Suprapubic skin (tissue), 4 donors: ENCODE measurements around the gene ROBO4. TPM values are rescaled to one million over a fixed set of nuclear protein-coding genes. Genes with fewer than 3 reads are reported as not detected.

Experiments
- DNase-seq, 2 donors: peaks; one replicate each; pipeline ENCODE4 v3.0.0-alpha.2; 2019; ENCODE audit warnings: low spot score in 2 of 2
- H3K27ac ChIP-seq: fragments of 200-600 bp; sonication (generic); one replicate; pipeline ENCODE4 v1.5.1; 2019
- H3K27me3 ChIP-seq: fragments of 200-600 bp; sonication (generic); one replicate; pipeline ENCODE4 v1.5.1; 2019
- H3K36me3 ChIP-seq: fragments of 200-600 bp; sonication (generic); one replicate; pipeline ENCODE4 v1.5.1; 2019
- H3K4me1 ChIP-seq: fragments of 200-600 bp; sonication (generic); one replicate; pipeline ENCODE4 v1.5.1; 2019
- H3K4me3 ChIP-seq: fragments of 200-600 bp; sonication (generic); one replicate; pipeline ENCODE4 v1.5.1; 2019; ENCODE audit warnings: mild to moderate bottlenecking
- H3K9me3 ChIP-seq: fragments of 200-600 bp; sonication (generic); one replicate; pipeline ENCODE4 v1.5.1; 2019
- CTCF ChIP-seq, 2 donors: fragments of 200-600 bp in 1 of 2; fragments of 450-650 bp in 1 of 2; sonication (generic) in 1 of 2; IDR thresholded peaks; one replicate each; pipeline ENCODE4 v1.5.1; 2016 to 2019; ENCODE audit warnings: antibody characterized with exemption in 2 of 2, mild to moderate bottlenecking in 1 of 2, moderate library complexity in 1 of 2
- EP300 ChIP-seq: sonication (generic); formaldehyde crosslinking; IDR thresholded peaks from one replicate; pipeline ENCODE4 v1.6.1; 2017; ENCODE audit warnings: antibody characterized with exemption
- POLR2A ChIP-seq, 2 donors: fragments of 450-650 bp; IDR thresholded peaks; one replicate each; pipeline ENCODE4 v1.6.1; 2017; ENCODE audit warnings: antibody characterized with exemption in 2 of 2, mild to moderate bottlenecking in 2 of 2, moderate library complexity in 2 of 2
- POLR2AphosphoS5 ChIP-seq, 3 donors: sonication (generic); formaldehyde crosslinking; IDR thresholded peaks; one replicate each; pipeline ENCODE4 v1.6.1; 2017; ENCODE audit warnings: antibody characterized with exemption in 3 of 3
- WGBS: methylation state at CpG from one replicate; pipeline ENCODE4 v1.1.5; 2018; 5-methylcytosine and 5-hydroxymethylcytosine counted together
- total RNA-seq, 4 donors: library from RNA; depleted of rRNA; stranded (reverse); fragments of >200 nt; gene quantifications; one replicate each; pipeline ENCODE4 v1.1.0, GENCODE V29; 2016

Gene ROBO4
- total RNA-seq, 4 donors from 2014 or later: 2.5 to 18.7 (median 9.6) TPM

DNA sequence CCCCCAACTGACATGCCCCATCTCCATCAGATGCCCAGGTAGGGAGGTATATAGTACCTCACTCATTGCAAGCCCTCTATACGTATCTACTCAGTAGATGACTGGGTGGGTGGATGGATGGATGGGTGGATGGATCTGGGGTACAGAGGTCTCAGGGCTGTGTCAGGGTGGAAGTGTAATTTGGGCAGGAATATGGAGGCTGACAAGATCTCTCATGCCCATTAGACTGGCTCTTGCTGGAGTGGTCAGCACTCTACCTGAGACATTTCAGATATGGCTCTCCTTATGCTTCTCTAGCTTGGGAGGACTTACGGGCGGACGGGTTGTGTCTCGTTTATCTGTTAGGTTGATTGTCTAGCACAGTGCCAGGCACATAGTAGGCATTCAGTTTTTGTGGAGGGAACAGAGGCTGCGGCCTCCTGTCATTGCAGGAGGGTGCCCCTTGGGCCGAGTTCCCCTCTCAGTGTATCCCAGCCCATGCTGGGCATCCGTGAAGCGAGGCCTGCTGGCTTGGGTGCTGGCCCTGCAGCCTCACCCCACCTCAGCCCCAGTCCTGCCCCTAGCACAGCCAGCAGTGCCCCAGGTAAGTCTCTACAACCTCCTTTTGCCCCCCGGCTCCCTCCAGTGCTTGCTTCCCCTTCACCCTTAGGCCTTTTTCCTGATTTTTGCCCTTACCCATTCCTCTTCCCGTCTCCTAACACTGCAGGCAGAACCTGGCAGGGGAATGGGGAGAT lies 18.7 kb downstream of the ROBO4 start:
- 87% methylated on average over 11 of the region's 11 CpGs for WGBS
- peak in 1 of 2 donors; percentile 50 for DNase-seq
- Histone ChIP-seq H3K27me3 (peaks cover 13% of the 10 kb centered on the region), H3K9me3 (no peaks in the 10 kb centered on the region), H3K4me3 (no peak overlapping the region), H3K27ac (no peak overlapping the region), H3K36me3 (no peaks in the 10 kb centered on the region), H3K4me1 (peaks cover 19% of the 10 kb centered on the region)
- TF ChIP-seq EP300 (no peak), POLR2A (IDR thresholded peaks at IDR 0.05) (no peak), POLR2AphosphoS5 (IDR thresholded peaks at IDR 0.05) (no peak), CTCF (IDR thresholded peaks at IDR 0.05) (no peak)

DNA sequence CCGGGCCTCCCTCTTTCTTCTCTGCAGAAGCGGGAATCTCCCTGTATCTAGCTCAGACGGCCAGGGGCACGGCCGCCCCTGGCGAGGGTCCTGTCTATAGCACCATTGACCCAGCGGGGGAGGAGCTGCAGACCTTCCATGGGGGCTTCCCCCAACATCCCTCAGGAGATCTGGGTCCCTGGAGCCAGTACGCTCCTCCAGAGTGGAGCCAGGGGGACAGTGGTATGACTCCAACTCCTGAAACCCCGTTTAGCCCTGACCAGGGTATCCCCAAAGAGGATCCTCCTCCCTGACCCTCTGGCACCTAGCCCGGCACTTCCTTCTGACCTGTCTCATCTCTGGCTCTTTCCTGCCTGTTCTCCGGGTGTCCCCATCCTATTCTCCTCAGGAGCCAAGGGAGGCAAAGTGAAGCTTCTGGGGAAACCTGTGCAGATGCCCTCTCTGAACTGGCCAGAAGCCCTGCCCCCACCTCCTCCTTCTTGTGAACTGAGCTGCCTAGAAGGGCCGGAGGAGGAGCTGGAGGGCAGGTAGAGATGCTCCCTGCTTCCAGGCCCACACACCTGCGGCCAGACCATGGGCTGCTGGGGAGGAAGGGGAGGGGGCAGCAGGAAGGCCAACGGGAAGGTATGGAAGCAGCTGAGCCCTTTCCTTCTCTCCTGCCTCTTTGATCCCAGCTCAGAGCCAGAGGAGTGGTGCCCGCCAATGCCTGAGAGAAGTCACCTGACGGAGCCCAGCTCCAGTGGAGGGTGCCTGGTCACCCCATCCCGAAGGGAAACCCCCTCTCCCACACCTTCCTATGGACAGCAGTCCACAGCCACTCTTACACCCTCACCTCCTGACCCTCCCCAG lies 19.5 kb downstream of the ROBO4 start:
- peak in 1 of 2 donors; percentile 75 for DNase-seq
- Histone ChIP-seq H3K4me1 (peaks cover 19% of the 10 kb centered on the region), H3K27ac (no peak overlapping the region), H3K4me3 (no peak overlapping the region), H3K27me3 (peaks cover 18% of the 10 kb centered on the region), H3K36me3 (no peaks in the 10 kb centered on the region), H3K9me3 (no peaks in the 10 kb centered on the region)
- 80% methylated on average over 15 of the region's 17 CpGs for WGBS
- TF ChIP-seq POLR2A (IDR thresholded peaks at IDR 0.05) (no peak), EP300 (no peak)

DNA sequence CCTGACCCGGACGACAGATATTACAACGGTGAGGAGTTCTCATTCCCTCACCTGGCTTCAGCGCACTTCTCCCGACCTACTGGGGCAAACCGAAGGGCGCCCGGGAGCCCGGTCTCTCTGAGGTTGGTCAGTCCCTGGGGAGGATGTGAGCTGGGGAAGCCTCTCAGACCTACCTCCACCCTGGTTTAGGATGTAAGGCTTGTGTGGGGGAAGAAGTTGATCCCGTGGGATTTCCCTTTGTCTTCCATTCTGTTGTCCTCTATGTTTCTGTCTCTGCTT lies 20.1 kb downstream of the ROBO4 start:
- WGBS: 57% methylated on average over 10 of the region's 10 CpGs
- Histone ChIP-seq H3K27ac (no peak overlapping the region), H3K4me3 (peak overlapping the region; percentile 56)

GRCh38 chr11:124876818-124877630 lies 20.6 kb downstream of the ROBO4 start:
- peak overlapping the region; percentile 56 for H3K4me3 ChIP-seq
- DNase-seq: no peak
- TF ChIP-seq POLR2A (IDR thresholded peaks at IDR 0.05) (no peak), POLR2AphosphoS5 (IDR thresholded peaks at IDR 0.05) (no peak), CTCF (IDR thresholded peaks at IDR 0.05) (no peak), EP300 (no peak)
- H3K9me3 ChIP-seq: no peaks in the 10 kb centered on the region
- H3K36me3 ChIP-seq: no peaks in the 10 kb centered on the region
- H3K27ac ChIP-seq: peak overlapping the region; percentile 75
- peaks cover 19% of the 10 kb centered on the region for H3K4me1 ChIP-seq
- H3K27me3 ChIP-seq: peaks cover 28% of the 10 kb centered on the region
- WGBS: 22% methylated on average over 30 of the region's 30 CpGs

More for the DNA sequence above, 20.1 kb downstream of the ROBO4 start:
- Histone ChIP-seq H3K36me3 (no peaks in the 10 kb centered on the region), H3K27me3 (peaks cover 24% of the 10 kb centered on the region), H3K4me1 (peaks cover 19% of the 10 kb centered on the region), H3K9me3 (no peaks in the 10 kb centered on the region)
- no peak for TF ChIP-seq POLR2AphosphoS5 (IDR thresholded peaks at IDR 0.05)
- DNase-seq: no peak

GRCh38 chr11:124875943-124876817 lies 21.5 kb downstream of the ROBO4 start:
- Histone ChIP-seq H3K9me3 (no peaks in the 10 kb centered on the region), H3K27me3 (peaks cover 35% of the 10 kb centered on the region), H3K4me3 (peak overlapping the region; percentile 56), H3K36me3 (no peaks in the 10 kb centered on the region), H3K4me1 (peaks cover 19% of the 10 kb centered on the region), H3K27ac (peak overlapping the region; percentile 75)
- DNase-seq: peak; percentile 89 to 91
- TF ChIP-seq EP300: no peak
- TF ChIP-seq POLR2AphosphoS5 (IDR thresholded peaks at IDR 0.05): peak in 1 of 3 donors; percentile 41
- TF ChIP-seq CTCF (IDR thresholded peaks at IDR 0.05): peak; percentile 7 to 86
- 2% methylated on average over 38 of the region's 69 CpGs for WGBS
